Measurements from ENCODE around the gene CCNH.

The CCNH gene

GRCh38 chr5:87403899-87404298, 8.8 kb downstream of the CCNH start:
- Histone ChIP-seq H3K36me3 (replicated peaks; ENCODE audit: insufficient read depth, low read length) (peaks cover 22% of the 10 kb centered on the region), H3F3A (ENCODE audit: insufficient read depth, low read length) (no peaks in the 10 kb centered on the region)

GRCh38 chr5:87403409-87403808, 9.3 kb downstream of the CCNH start:
- no peaks in the 10 kb centered on the region for H3K4me1 ChIP-seq (ENCODE audit: low read length)
- no peaks in the 10 kb centered on the region for H4K20me1 ChIP-seq (ENCODE audit: insufficient read depth, low read length)
- H3K27ac ChIP-seq (ENCODE audit: low read length): no peak overlapping the region
- no peaks in the 10 kb centered on the region; the same call in 1 of the 2 replicates for H3F3A ChIP-seq (ENCODE audit: insufficient read depth, low read length)
- H3K79me2 ChIP-seq (ENCODE audit: low read length): peaks cover 44% of the 10 kb centered on the region
- H3K9ac ChIP-seq (ENCODE audit: low read length): no peak overlapping the region
- no peak for TF ChIP-seq EZH2phosphoT487 (IDR thresholded peaks at IDR 0.05; ENCODE audit: low read length)
- no peak for TF ChIP-seq CTCF (IDR thresholded peaks at IDR 0.05; ENCODE audit: low read length)
- TF ChIP-seq EZH2 (optimal IDR thresholded peaks at IDR 0.05; ENCODE audit: low read depth, low read length): no peak
- no peak for DNase-seq
- no peak overlapping the region for H2AFZ ChIP-seq (ENCODE audit: low read length)
- no peaks in the 10 kb centered on the region for H3K9me2 ChIP-seq (replicated peaks; ENCODE audit: insufficient read depth, low read length)
- no peak overlapping the region for H3K4me2 ChIP-seq (ENCODE audit: low read depth, low read length)
- peaks cover 20% of the 10 kb centered on the region for H3K36me3 ChIP-seq (replicated peaks; ENCODE audit: insufficient read depth, low read length)
- no peaks in the 10 kb centered on the region for H3K27me3 ChIP-seq (replicated peaks; ENCODE audit: insufficient read depth, low read length)
- H3K9me3 ChIP-seq (replicated peaks; ENCODE audit: insufficient read depth, low read length): no peaks in the 10 kb centered on the region
- no peak overlapping the region for H3K4me3 ChIP-seq (ENCODE audit: low read length)

More at GRCh38 chr5:87403899-87404298, 8.8 kb downstream of the CCNH start:
- Histone ChIP-seq H3K27ac (ENCODE audit: low read length) (no peak overlapping the region), H3K27me3 (replicated peaks; ENCODE audit: insufficient read depth, low read length) (no peaks in the 10 kb centered on the region), H2AFZ (ENCODE audit: low read length) (no peak overlapping the region), H4K20me1 (ENCODE audit: insufficient read depth, low read length) (no peaks in the 10 kb centered on the region), H3K9me3 (replicated peaks; ENCODE audit: insufficient read depth, low read length) (no peaks in the 10 kb centered on the region), H3K4me3 (ENCODE audit: low read length) (no peak overlapping the region), H3K9me2 (replicated peaks; ENCODE audit: insufficient read depth, low read length) (no peaks in the 10 kb centered on the region), H3K4me2 (ENCODE audit: low read depth, low read length) (no peak overlapping the region), H3K9ac (ENCODE audit: low read length) (no peak overlapping the region), H3K4me1 (ENCODE audit: low read length) (no peaks in the 10 kb centered on the region), H3K79me2 (ENCODE audit: low read length) (peaks cover 48% of the 10 kb centered on the region)
- no peak for DNase-seq
- no peak for TF ChIP-seq EZH2phosphoT487 (IDR thresholded peaks at IDR 0.05; ENCODE audit: low read length)
- no peak for TF ChIP-seq EZH2 (optimal IDR thresholded peaks at IDR 0.05; ENCODE audit: low read depth, low read length)
- no peak for TF ChIP-seq CTCF (IDR thresholded peaks at IDR 0.05; ENCODE audit: low read length)

GRCh38 chr5:87401626-87402025, 11.1 kb downstream of the CCNH start:
- Histone ChIP-seq H3K9ac (ENCODE audit: low read length) (no peak overlapping the region), H4K20me1 (ENCODE audit: insufficient read depth, low read length) (no peaks in the 10 kb centered on the region), H3K36me3 (replicated peaks; ENCODE audit: insufficient read depth, low read length) (peaks cover 22% of the 10 kb centered on the region), H3K27ac (ENCODE audit: low read length) (no peak overlapping the region), H3K79me2 (ENCODE audit: low read length) (peaks cover 46% of the 10 kb centered on the region), H3K4me2 (ENCODE audit: low read depth, low read length) (no peak overlapping the region), H3K4me1 (ENCODE audit: low read length) (no peaks in the 10 kb centered on the region), H3F3A (ENCODE audit: insufficient read depth, low read length) (no peaks in the 10 kb centered on the region; the same call in 1 of the 2 replicates), H3K9me2 (replicated peaks; ENCODE audit: insufficient read depth, low read length) (no peaks in the 10 kb centered on the region), H3K27me3 (replicated peaks; ENCODE audit: insufficient read depth, low read length) (no peaks in the 10 kb centered on the region), H3K4me3 (ENCODE audit: low read length) (no peak overlapping the region), H2AFZ (ENCODE audit: low read length) (no peak overlapping the region), H3K9me3 (replicated peaks; ENCODE audit: insufficient read depth, low read length) (no peaks in the 10 kb centered on the region)
- TF ChIP-seq CTCF (IDR thresholded peaks at IDR 0.05; ENCODE audit: low read length) (no peak), EZH2 (optimal IDR thresholded peaks at IDR 0.05; ENCODE audit: low read depth, low read length) (no peak), EZH2phosphoT487 (IDR thresholded peaks at IDR 0.05; ENCODE audit: low read length) (no peak)
- DNase-seq: no peak

Data from MM.1S (cell line).